ENCODE measurements around the gene NAGS.
"Not testable (repeated sequence)": the region's sequence is repeated elsewhere in the genome, so short reads cannot be mapped to it uniquely, and the experiment has no call there.

Gene NAGS

GRCh38 chr17:44043272-44043696 lies 38.9 kb downstream of the NAGS start:
- DNase-seq (ENCODE audit: low read depth in 2 of 2): no peak

- no peak for DNase-seq (ENCODE audit: low read depth in 2 of 2)
These were observed 39.6 kb downstream of the NAGS start for GRCh38 chr17:44044071-44044470.

GRCh38 chr17:44045486-44045885 lies 41.1 kb downstream of the NAGS start:
- no peak for DNase-seq (ENCODE audit: low read depth in 2 of 2)

DNA sequence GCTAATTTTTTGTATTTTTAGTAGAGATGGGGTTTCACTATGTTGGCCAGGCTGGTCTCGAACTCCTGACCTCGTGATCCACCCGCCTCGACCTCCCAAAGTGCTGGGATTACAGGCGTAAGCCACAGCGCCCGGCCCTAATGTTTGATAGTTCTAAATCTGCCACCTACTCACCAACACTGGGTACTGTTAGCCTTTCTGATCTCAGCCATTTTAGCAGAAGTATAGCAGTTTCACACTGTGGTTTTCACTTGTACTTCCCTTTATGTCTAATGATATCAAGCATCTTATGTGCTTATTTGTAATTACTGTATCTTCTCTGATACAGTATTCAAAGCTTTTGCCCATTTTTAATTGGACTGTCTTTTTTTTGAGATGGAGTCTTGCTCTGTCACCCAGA lies 42.5 kb downstream of the NAGS start:
- not testable (repeated sequence) for DNase-seq (ENCODE audit: low read depth in 2 of 2)

DNA sequence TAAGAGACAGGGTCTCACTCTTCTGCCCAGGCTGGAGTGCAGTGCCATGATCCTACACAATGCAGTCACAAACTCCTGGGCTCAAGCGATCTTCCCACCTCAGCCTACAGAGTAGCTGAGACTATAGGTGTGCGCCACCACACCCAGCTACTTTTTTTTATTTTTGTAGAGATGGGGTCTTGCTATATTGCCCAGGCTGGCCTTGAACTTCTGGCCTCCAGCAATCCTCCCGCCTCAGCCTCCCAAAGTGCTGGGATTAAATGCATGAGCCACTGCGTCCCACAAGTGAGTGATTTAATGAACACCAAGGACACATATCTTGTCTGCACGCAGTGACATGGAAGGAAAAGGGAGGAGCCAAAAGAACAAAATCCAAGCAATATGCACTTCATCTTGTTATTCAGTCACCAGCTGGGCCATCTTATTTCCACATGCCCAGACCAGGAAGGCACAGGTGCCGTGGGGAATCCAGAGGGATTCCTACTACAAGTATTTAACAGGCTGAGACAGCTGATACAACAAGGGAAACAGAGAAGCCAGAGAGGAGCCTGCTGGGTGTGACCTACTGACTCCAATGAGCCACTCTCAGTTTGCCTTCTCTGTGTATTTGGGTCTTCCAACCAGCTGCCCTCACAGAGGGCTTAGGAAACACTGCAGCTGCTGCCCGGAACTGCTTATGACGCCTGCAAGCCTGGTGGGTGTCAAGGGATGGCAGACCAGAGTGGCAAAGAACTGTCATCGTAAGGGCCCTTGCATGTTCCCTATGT lies 45.1 kb downstream of the NAGS start:
- no peak for DNase-seq (ENCODE audit: low read depth in 2 of 2)

DNA sequence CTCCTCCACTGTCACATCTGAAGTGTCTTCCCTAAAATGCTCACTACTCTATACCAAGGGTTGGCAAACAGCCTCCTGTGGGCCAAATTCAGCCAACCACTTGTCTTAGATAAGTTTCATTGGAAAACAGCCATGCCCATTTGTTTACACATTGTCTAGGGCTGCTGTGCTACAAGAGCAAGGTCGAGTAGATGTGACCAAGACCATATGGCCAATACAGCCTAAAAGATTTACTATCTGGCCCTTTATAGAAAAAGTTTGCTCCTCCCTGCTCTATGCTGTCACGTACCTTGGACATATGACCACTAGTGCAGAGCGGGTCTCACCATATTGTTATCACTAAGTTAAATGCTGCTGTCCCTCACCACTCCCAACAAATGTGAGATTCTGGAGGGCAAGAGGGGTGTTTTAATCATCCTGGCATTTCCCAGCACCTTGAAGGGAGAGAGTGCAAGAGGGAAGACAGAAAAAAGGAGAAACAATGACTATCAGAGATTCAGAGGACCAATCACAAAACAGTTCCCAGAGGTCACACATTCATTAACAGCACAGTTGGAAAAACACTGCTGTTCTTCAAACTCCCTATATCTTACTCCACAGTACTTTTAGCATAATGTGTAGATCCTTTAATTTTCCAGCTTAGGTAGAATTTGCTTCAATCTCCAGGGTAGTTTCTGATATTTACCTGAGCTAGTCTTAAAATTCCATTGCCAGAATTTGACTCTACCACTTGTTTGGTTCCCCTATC lies 48.9 kb downstream of the NAGS start:
- DNase-seq (ENCODE audit: low read depth in 2 of 2): no peak
